Measurements from ENCODE around the gene MRPS25.

MRPS25 gene

GRCh38 chr3:15071699-15072098, 6.6 kb upstream of the MRPS25 start:
- in situ Hi-C loops (cut with MboI; ENCODE audit: low sequenced_read_pairs, unreplicated experiment) = no loop called here
- no peak for DNase-seq (ENCODE audit: low spot score)
- TF ChIP-seq, protein P1, sequence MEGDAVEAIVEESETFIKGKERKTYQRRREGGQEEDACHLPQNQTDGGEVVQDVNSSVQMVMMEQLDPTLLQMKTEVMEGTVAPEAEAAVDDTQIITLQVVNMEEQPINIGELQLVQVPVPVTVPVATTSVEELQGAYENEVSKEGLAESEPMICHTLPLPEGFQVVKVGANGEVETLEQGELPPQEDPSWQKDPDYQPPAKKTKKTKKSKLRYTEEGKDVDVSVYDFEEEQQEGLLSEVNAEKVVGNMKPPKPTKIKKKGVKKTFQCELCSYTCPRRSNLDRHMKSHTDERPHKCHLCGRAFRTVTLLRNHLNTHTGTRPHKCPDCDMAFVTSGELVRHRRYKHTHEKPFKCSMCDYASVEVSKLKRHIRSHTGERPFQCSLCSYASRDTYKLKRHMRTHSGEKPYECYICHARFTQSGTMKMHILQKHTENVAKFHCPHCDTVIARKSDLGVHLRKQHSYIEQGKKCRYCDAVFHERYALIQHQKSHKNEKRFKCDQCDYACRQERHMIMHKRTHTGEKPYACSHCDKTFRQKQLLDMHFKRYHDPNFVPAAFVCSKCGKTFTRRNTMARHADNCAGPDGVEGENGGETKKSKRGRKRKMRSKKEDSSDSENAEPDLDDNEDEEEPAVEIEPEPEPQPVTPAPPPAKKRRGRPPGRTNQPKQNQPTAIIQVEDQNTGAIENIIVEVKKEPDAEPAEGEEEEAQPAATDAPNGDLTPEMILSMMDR (IDR thresholded peaks at IDR 0.05; ENCODE audit: borderline replicate concordance, control extremely low read depth, extremely low read depth, insufficient read depth, missing control alignments) = no peak

DNA sequence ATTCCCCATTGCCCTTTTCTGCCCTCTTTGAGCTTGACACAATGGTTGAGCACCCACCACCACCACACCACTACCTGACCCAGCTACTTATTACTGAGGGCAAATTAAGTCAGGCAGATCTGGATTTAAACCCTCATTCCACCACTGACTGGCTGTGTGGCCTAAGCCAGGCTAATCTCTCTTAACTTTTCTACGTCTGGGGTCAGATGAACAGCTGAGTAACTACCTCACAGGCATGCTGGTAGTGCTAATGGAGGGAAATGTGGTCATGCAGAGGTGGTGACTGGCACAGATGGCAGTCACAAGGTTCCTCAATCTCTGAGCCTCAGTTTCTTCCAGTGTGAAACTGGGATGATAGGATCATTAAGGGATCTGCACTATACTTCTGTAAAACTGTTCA, 4.3 kb upstream of the MRPS25 start:
- DNase-seq (ENCODE audit: low spot score) = no peak
- in situ Hi-C loops (cut with MboI; ENCODE audit: low sequenced_read_pairs, unreplicated experiment) = no loop called here
- TF ChIP-seq, protein P1 (IDR thresholded peaks at IDR 0.05; ENCODE audit: borderline replicate concordance, control extremely low read depth, extremely low read depth, insufficient read depth, missing control alignments) = no peak

GRCh38 chr3:15066467-15066866, 1.4 kb upstream of the MRPS25 start:
- TF ChIP-seq, protein P1 (IDR thresholded peaks at IDR 0.05; ENCODE audit: borderline replicate concordance, control extremely low read depth, extremely low read depth, insufficient read depth, missing control alignments) = no peak
- in situ Hi-C loops (cut with MboI; ENCODE audit: low sequenced_read_pairs, unreplicated experiment) = no loop called here
- no peak for DNase-seq (ENCODE audit: low spot score)

GRCh38 chr3:15065550-15066007, 464 bp upstream of the MRPS25 start:
- DNase-seq (ENCODE audit: low spot score) = no peak
- TF ChIP-seq, protein P1 (IDR thresholded peaks at IDR 0.05; ENCODE audit: borderline replicate concordance, control extremely low read depth, extremely low read depth, insufficient read depth, missing control alignments) = no peak
- in situ Hi-C loops (cut with MboI; ENCODE audit: low sequenced_read_pairs, unreplicated experiment) = no loop called here

DNA sequence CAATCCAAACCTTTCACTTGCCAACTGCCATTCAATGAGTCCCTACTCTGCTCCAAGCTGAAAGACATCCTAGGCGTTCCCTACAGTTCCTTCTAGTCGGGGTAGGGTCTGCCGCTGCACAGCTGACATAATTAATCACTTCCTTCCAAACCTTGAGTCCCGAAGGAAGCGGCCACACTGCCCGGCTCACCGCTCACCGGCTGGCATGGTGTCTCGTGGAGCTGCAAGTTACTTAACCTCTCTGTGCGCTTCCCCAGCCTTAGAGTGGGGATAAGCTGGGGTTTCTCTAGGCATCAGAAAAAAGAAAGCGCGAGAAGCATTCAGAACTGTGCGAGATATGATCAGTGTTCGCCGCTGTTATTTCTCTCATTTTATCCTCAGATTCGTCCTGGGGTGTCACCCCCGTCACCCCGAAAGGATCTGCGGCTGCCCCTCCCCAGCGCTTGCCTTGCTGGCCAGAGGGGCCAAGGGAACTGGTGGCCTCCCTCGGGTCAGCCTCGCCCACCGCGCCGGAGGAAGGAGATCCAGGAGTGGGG, 748 bp downstream of the MRPS25 start:
- peak; percentile 57 for DNase-seq (ENCODE audit: low spot score)
- TF ChIP-seq, protein P1 (IDR thresholded peaks at IDR 0.05; ENCODE audit: borderline replicate concordance, control extremely low read depth, extremely low read depth, insufficient read depth, missing control alignments) = no peak
- in situ Hi-C loops (cut with MboI; ENCODE audit: low sequenced_read_pairs, unreplicated experiment) = no loop called here

DNA sequence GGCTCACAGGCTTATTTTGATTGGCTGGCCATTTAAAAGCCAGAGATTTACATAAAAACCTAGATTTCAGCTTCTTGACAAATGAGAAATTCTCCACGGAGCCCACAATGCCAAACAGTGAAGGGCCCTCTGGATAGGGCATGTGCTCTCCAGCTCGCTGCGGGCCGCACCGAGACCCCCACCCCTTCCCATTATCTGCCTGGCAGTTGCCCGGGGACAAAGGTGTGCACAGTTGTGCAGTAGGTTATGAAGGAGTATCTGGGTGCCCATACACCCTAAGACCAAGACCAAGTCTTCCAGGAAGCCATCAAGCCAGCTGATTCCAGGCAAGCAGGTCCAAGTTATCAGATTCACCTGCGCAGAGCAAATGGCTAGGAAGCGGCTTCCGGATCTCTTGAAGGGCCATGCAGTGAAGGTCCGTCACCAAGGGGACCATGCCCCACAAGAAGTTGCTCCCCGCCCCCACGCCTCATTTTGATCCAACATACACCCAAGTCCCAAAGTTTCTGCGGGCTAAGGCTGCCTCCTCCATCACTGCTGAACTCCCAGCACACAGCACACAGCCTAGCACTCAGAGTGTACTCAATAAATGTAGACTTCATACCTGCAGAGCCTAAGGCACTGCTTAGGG, 1.3 kb downstream of the MRPS25 start:
- in situ Hi-C loops (cut with MboI; ENCODE audit: low sequenced_read_pairs, unreplicated experiment) = no loop called here
- no peak for DNase-seq (ENCODE audit: low spot score)
- TF ChIP-seq, protein P1 (IDR thresholded peaks at IDR 0.05; ENCODE audit: borderline replicate concordance, control extremely low read depth, extremely low read depth, insufficient read depth, missing control alignments) = no peak
